ENCODE measurements around the gene UST.
"Not testable (repeated sequence)": the region's sequence is repeated elsewhere in the genome, so short reads cannot be mapped to it uniquely, and the experiment has no call there.

UST gene

GRCh38 chr6:148951662-148952061, 204.8 kb downstream of the UST start:
- no peak overlapping the region for H3K4me2 ChIP-seq (ENCODE audit: low read length)
- no peaks in the 10 kb centered on the region for H3K36me3 ChIP-seq (ENCODE audit: control insufficient read depth, insufficient read depth, low read length)
- TF ChIP-seq CTCF (IDR thresholded peaks at IDR 0.05): no peak
- no peak overlapping the region for H3K27ac ChIP-seq
- H3K27me3 ChIP-seq (ENCODE audit: control insufficient read depth, insufficient read depth, low read length): no peaks in the 10 kb centered on the region
- H3K4me3 ChIP-seq (ENCODE audit: low read depth, low read length): no peak overlapping the region
- peaks cover 4% of the 10 kb centered on the region for H3K79me2 ChIP-seq
- no peaks in the 10 kb centered on the region for H3K4me1 ChIP-seq
- no peak overlapping the region for H2AFZ ChIP-seq
- no peak overlapping the region for H3K9ac ChIP-seq
- no peaks in the 10 kb centered on the region for H3K9me3 ChIP-seq (ENCODE audit: control insufficient read depth, low read length)

GRCh38 chr6:148952147-148953035, 205.6 kb downstream of the UST start:
- no peaks in the 10 kb centered on the region for H3K9me3 ChIP-seq (ENCODE audit: control insufficient read depth, low read length)
- no peak for TF ChIP-seq CTCF (IDR thresholded peaks at IDR 0.05)
- H3K27me3 ChIP-seq (ENCODE audit: control insufficient read depth, insufficient read depth, low read length): no peaks in the 10 kb centered on the region
- H3K4me2 ChIP-seq (ENCODE audit: low read length): no peak overlapping the region
- no peak overlapping the region for H3K27ac ChIP-seq
- no peak overlapping the region for H3K9ac ChIP-seq
- no peaks in the 10 kb centered on the region for H3K4me1 ChIP-seq
- H3K36me3 ChIP-seq (ENCODE audit: control insufficient read depth, insufficient read depth, low read length): no peaks in the 10 kb centered on the region
- no peak overlapping the region for H3K4me3 ChIP-seq (ENCODE audit: low read depth, low read length)
- H3K79me2 ChIP-seq: peaks cover 4% of the 10 kb centered on the region
- H2AFZ ChIP-seq: no peak overlapping the region

GRCh38 chr6:148954461-148954860, 207.6 kb downstream of the UST start:
- Histone ChIP-seq H3K4me1 (no peaks in the 10 kb centered on the region), H3K4me2 (ENCODE audit: low read length) (no peak overlapping the region), H3K79me2 (peaks cover 4% of the 10 kb centered on the region), H3K4me3 (ENCODE audit: low read depth, low read length) (no peak overlapping the region), H3K27ac (no peak overlapping the region), H3K9ac (no peak overlapping the region), H3K27me3 (ENCODE audit: control insufficient read depth, insufficient read depth, low read length) (no peaks in the 10 kb centered on the region), H2AFZ (no peak overlapping the region), H3K9me3 (ENCODE audit: control insufficient read depth, low read length) (no peaks in the 10 kb centered on the region), H3K36me3 (ENCODE audit: control insufficient read depth, insufficient read depth, low read length) (no peaks in the 10 kb centered on the region)
- TF ChIP-seq CTCF (IDR thresholded peaks at IDR 0.05): no peak

DNA sequence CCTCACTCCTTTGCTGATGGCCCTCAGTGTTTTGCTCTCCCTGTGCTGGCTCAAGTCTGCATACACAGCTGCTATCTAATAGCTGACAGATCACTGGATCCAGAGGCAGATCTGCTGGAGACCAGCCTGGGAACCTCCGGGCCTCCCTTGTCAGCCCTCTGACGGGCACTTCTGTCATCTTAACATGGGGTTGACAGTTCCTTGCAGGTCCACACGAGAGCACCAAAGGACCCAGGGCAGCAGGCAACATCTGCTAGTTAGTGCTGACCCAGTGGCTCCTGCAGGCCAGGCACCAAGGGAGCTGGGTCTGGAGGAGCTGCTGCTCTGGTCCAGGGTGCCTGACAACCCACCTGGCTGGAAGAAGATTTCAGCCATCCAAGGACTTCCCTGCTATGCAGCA, 208.1 kb downstream of the UST start:
- TF ChIP-seq CTCF (IDR thresholded peaks at IDR 0.05): no peak
- peaks cover 4% of the 10 kb centered on the region for H3K79me2 ChIP-seq
- H3K27me3 ChIP-seq (ENCODE audit: control insufficient read depth, insufficient read depth, low read length): no peaks in the 10 kb centered on the region

GRCh38 chr6:148955441-148955840, 208.6 kb downstream of the UST start:
- Histone ChIP-seq H3K4me1 (no peaks in the 10 kb centered on the region), H3K4me3 (ENCODE audit: low read depth, low read length) (no peak overlapping the region), H3K27me3 (ENCODE audit: control insufficient read depth, insufficient read depth, low read length) (no peaks in the 10 kb centered on the region), H2AFZ (no peak overlapping the region), H3K79me2 (peaks cover 3% of the 10 kb centered on the region), H3K27ac (no peak overlapping the region), H3K4me2 (ENCODE audit: low read length) (no peak overlapping the region), H3K9ac (no peak overlapping the region), H3K36me3 (ENCODE audit: control insufficient read depth, insufficient read depth, low read length) (no peaks in the 10 kb centered on the region), H3K9me3 (ENCODE audit: control insufficient read depth, low read length) (no peaks in the 10 kb centered on the region)
- no peak for TF ChIP-seq CTCF (IDR thresholded peaks at IDR 0.05)

More for the DNA sequence above, 208.1 kb downstream of the UST start:
- Histone ChIP-seq H3K4me3 (ENCODE audit: low read depth, low read length) (no peak overlapping the region), H3K27ac (no peak overlapping the region), H3K4me1 (no peaks in the 10 kb centered on the region), H3K9ac (no peak overlapping the region), H3K9me3 (ENCODE audit: control insufficient read depth, low read length) (no peaks in the 10 kb centered on the region), H3K4me2 (ENCODE audit: low read length) (no peak overlapping the region), H2AFZ (no peak overlapping the region), H3K36me3 (ENCODE audit: control insufficient read depth, insufficient read depth, low read length) (no peaks in the 10 kb centered on the region)

GRCh38 chr6:148956163-148956562, 209.3 kb downstream of the UST start:
- not testable (repeated sequence) for H3K9me3 ChIP-seq (ENCODE audit: control insufficient read depth, low read length); H3K4me2 ChIP-seq (ENCODE audit: low read length); H3K27ac ChIP-seq; H3K4me1 ChIP-seq; H3K4me3 ChIP-seq (ENCODE audit: low read depth, low read length); H2AFZ ChIP-seq; H3K36me3 ChIP-seq (ENCODE audit: control insufficient read depth, insufficient read depth, low read length); H3K79me2 ChIP-seq; H3K9ac ChIP-seq; H3K27me3 ChIP-seq (ENCODE audit: control insufficient read depth, insufficient read depth, low read length)

Data from parathyroid adenoma (tissue), 2 donors.